Neural progenitor cell (in vitro differentiated cells): ENCODE measurements around the gene MAT2B. TPM values are rescaled to one million over a fixed set of nuclear protein-coding genes. Genes with fewer than 3 reads are reported as not detected.

ENCODE experiments used
- DNase-seq: peaks from one replicate; pipeline ENCODE4 v3.0.0-alpha.2; 2016; ENCODE audit warnings: low spot score
- H2AFZ ChIP-seq: fragments of 200-600 bp; sonication (generic); replicated peaks from 2 replicates; pipeline ENCODE4 v1.6.1; 2016; ENCODE audit warnings: antibody characterized with exemption
- H3F3A ChIP-seq: fragments of 200-600 bp; sonication (generic); 2 replicates; pipeline ENCODE4 v1.6.1; 2016; ENCODE audit warnings: antibody characterized with exemption, low read depth
- H3K27ac ChIP-seq: fragments of 200-600 bp; sonication (generic); 2 replicates; pipeline ENCODE4 v1.5.1; 2016; ENCODE audit warnings: mild to moderate bottlenecking
- H3K27me3 ChIP-seq: fragments of 200-600 bp; sonication (generic); 2 replicates; pipeline ENCODE4 v1.6.1; 2016; ENCODE audit warnings: mild to moderate bottlenecking, moderate library complexity
- H3K36me3 ChIP-seq: fragments of 200-600 bp; sonication (generic); 2 replicates; pipeline ENCODE4 v1.5.1; 2016
- H3K4me1 ChIP-seq: fragments of 200-600 bp; sonication (generic); 2 replicates; pipeline ENCODE4 v1.6.1; 2016; ENCODE audit warnings: mixed run types
- H3K4me2 ChIP-seq: fragments of 200-600 bp; sonication (generic); 2 replicates; pipeline ENCODE4 v1.6.1; 2016
- H3K4me3 ChIP-seq: fragments of 200-600 bp; sonication (generic); 2 replicates; pipeline ENCODE4 v1.5.1; 2016
- H3K79me2 ChIP-seq: fragments of 200-600 bp; sonication (generic); 2 replicates; pipeline ENCODE4 v1.6.1; 2016; ENCODE audit warnings: low read depth
- H3K9ac ChIP-seq: fragments of 200-600 bp; sonication (generic); 2 replicates; pipeline ENCODE4 v1.6.1; 2016
- H3K9me3 ChIP-seq: fragments of 200-600 bp; sonication (generic); 2 replicates; pipeline ENCODE4 v1.5.1; 2016; ENCODE audit warnings: low read depth
- H4K20me1 ChIP-seq: fragments of 200-600 bp; sonication (generic); 2 replicates; pipeline ENCODE4 v1.6.1; 2016; ENCODE audit warnings: low read depth
- H3K27ac Mint-ChIP-seq: 3 replicates; pipeline ENCODE4 v1.8.0; 2021; ENCODE audit warnings: mixed read lengths
- H3K27me3 Mint-ChIP-seq: 2 replicates; pipeline ENCODE4 v1.8.0; 2022; ENCODE audit warnings: low read depth, mild to moderate bottlenecking, inconsistent platforms, moderate library complexity, mixed read lengths; ENCODE audit not compliant: insufficient read depth
- H3K36me3 Mint-ChIP-seq: 3 replicates; pipeline ENCODE4 v1.8.0; 2021; ENCODE audit warnings: mixed read lengths
- H3K4me1 Mint-ChIP-seq: 3 replicates; pipeline ENCODE4 v1.8.0; 2021; ENCODE audit warnings: mixed read lengths
- H3K4me3 Mint-ChIP-seq: 3 replicates; pipeline ENCODE4 v1.8.0; 2021; ENCODE audit warnings: mild to moderate bottlenecking, moderate library complexity, mixed read lengths
- H3K9me3 Mint-ChIP-seq: 3 replicates; pipeline ENCODE4 v1.8.0; 2020; ENCODE audit warnings: mixed read lengths
- CTCF ChIP-seq: fragments of 200-600 bp; sonication (generic); IDR thresholded peaks from 2 replicates; pipeline ENCODE4 v1.5.1; 2017; ENCODE audit warnings: antibody characterized with exemption, mild to moderate bottlenecking
- EZH2 ChIP-seq: fragments of 200-600 bp; sonication (generic); IDR thresholded peaks from 2 replicates; pipeline ENCODE4 v1.6.1; 2017; ENCODE audit warnings: antibody characterized with exemption, mild to moderate bottlenecking, moderate library complexity
- EZH2phosphoT487 ChIP-seq: fragments of 200-600 bp; sonication (generic); IDR thresholded peaks from 2 replicates; pipeline ENCODE4 v1.6.1; 2017; ENCODE audit warnings: antibody characterized with exemption
- total RNA-seq: library from RNA; depleted of rRNA; stranded (reverse); fragments of >200 nt; gene quantifications from 2 replicates; pipeline ENCODE4 v1.2.3, GENCODE V29; 2015; ENCODE audit warnings: low replicate concordance

The MAT2B gene
- total RNA-seq, 1 donor from 2014 or later: 69.0 TPM

- peaks cover 33% of the 10 kb centered on the region for H3K36me3 Mint-ChIP-seq
- H3K9me3 ChIP-seq: no peaks in the 10 kb centered on the region
- H3K9ac ChIP-seq: no peak overlapping the region
- TF ChIP-seq EZH2 (no peak), CTCF (no peak), EZH2phosphoT487 (no peak)
- H4K20me1 ChIP-seq: no peaks in the 10 kb centered on the region
- H3K27ac Mint-ChIP-seq: no peak overlapping the region
- no peaks in the 10 kb centered on the region for H3K27me3 ChIP-seq
- no peaks in the 10 kb centered on the region for H3K79me2 ChIP-seq
- no peak overlapping the region for H3K27ac ChIP-seq
- no peak overlapping the region for H2AFZ ChIP-seq
- H3K9me3 Mint-ChIP-seq: no peaks in the 10 kb centered on the region
- DNase-seq: no peak
- H3K4me3 ChIP-seq: no peak overlapping the region
- no peaks in the 10 kb centered on the region for H3K4me1 ChIP-seq
- H3F3A ChIP-seq: peaks cover 3% of the 10 kb centered on the region
- no peaks in the 10 kb centered on the region for H3K4me1 Mint-ChIP-seq
- H3K4me3 Mint-ChIP-seq: no peak overlapping the region
- H3K4me2 ChIP-seq: no peak overlapping the region
- H3K36me3 ChIP-seq: peaks cover 44% of the 10 kb centered on the region
- H3K27me3 Mint-ChIP-seq: no peaks in the 10 kb centered on the region
These were observed 26.5 kb upstream of the MAT2B start for GRCh38 chr5:163478982-163479271.

GRCh38 chr5:163489055-163489744 is 16.2 kb upstream of the MAT2B start:
- Mint-ChIP-seq H3K27ac (no peak overlapping the region), H3K4me3 (no peak overlapping the region)
- TF ChIP-seq EZH2phosphoT487 (no peak), EZH2 (no peak), CTCF (peak; percentile 27)

GRCh38 chr5:163489745-163490075 is 15.7 kb upstream of the MAT2B start:
- no peak overlapping the region for H3K27ac Mint-ChIP-seq
- no peak overlapping the region for H3K4me3 Mint-ChIP-seq
- no peaks in the 10 kb centered on the region for H3K9me3 Mint-ChIP-seq
- H3K4me1 Mint-ChIP-seq: no peaks in the 10 kb centered on the region
- DNase-seq: no peak
- H3K4me3 ChIP-seq: no peak overlapping the region
- H4K20me1 ChIP-seq: no peaks in the 10 kb centered on the region
- H3K27ac ChIP-seq: peak overlapping the region; percentile 25
- no peak overlapping the region for H3K4me2 ChIP-seq
- peaks cover 25% of the 10 kb centered on the region for H3K36me3 ChIP-seq
- no peaks in the 10 kb centered on the region for H3K27me3 ChIP-seq
- H3K79me2 ChIP-seq: peaks cover 3% of the 10 kb centered on the region
- H2AFZ ChIP-seq: no peak overlapping the region
- peaks cover 34% of the 10 kb centered on the region for H3K36me3 Mint-ChIP-seq
- TF ChIP-seq EZH2: no peak
- no peaks in the 10 kb centered on the region for H3K4me1 ChIP-seq
- no peak overlapping the region for H3K9ac ChIP-seq
- no peaks in the 10 kb centered on the region for H3K9me3 ChIP-seq
- no peaks in the 10 kb centered on the region for H3K27me3 Mint-ChIP-seq
- no peaks in the 10 kb centered on the region for H3F3A ChIP-seq

More at GRCh38 chr5:163489055-163489744, 16.2 kb upstream of the MAT2B start:
- H3K4me3 ChIP-seq: no peak overlapping the region
- Mint-ChIP-seq H3K9me3 (no peaks in the 10 kb centered on the region), H3K36me3 (peaks cover 36% of the 10 kb centered on the region), H3K27me3 (no peaks in the 10 kb centered on the region), H3K4me1 (no peaks in the 10 kb centered on the region)
- no peak for DNase-seq
- H4K20me1 ChIP-seq: no peaks in the 10 kb centered on the region
- H3K9me3 ChIP-seq: no peaks in the 10 kb centered on the region
- peaks cover 30% of the 10 kb centered on the region for H3K36me3 ChIP-seq
- H3F3A ChIP-seq: no peaks in the 10 kb centered on the region
- H3K9ac ChIP-seq: no peak overlapping the region
- peaks cover 3% of the 10 kb centered on the region for H3K79me2 ChIP-seq
- no peak overlapping the region for H3K4me2 ChIP-seq
- H3K27me3 ChIP-seq: no peaks in the 10 kb centered on the region
- peak overlapping the region; percentile 25 for H3K27ac ChIP-seq
- no peak overlapping the region for H2AFZ ChIP-seq
- H3K4me1 ChIP-seq: no peaks in the 10 kb centered on the region

- H3F3A ChIP-seq: no peaks in the 10 kb centered on the region
These were observed 9.1 kb upstream of the MAT2B start for GRCh38 chr5:163496286-163496685.

More at GRCh38 chr5:163496286-163496685, 9.1 kb upstream of the MAT2B start:
- Mint-ChIP-seq H3K9me3 (no peaks in the 10 kb centered on the region), H3K27ac (no peak overlapping the region), H3K36me3 (peaks cover 5% of the 10 kb centered on the region), H3K4me1 (no peaks in the 10 kb centered on the region), H3K27me3 (no peaks in the 10 kb centered on the region), H3K4me3 (no peak overlapping the region)
- DNase-seq: no peak
- Histone ChIP-seq H3K79me2 (no peaks in the 10 kb centered on the region), H3K4me3 (no peak overlapping the region), H3K4me1 (no peaks in the 10 kb centered on the region), H3K27me3 (no peaks in the 10 kb centered on the region), H3K27ac (no peak overlapping the region), H3K9me3 (no peaks in the 10 kb centered on the region), H3K4me2 (no peak overlapping the region), H3K36me3 (peaks cover 4% of the 10 kb centered on the region), H4K20me1 (no peaks in the 10 kb centered on the region), H2AFZ (no peak overlapping the region), H3K9ac (no peak overlapping the region)
- TF ChIP-seq EZH2: no peak
- no peak for TF ChIP-seq CTCF
- TF ChIP-seq EZH2phosphoT487: no peak
